ENCODE results near the gene INO80B.

DNA sequence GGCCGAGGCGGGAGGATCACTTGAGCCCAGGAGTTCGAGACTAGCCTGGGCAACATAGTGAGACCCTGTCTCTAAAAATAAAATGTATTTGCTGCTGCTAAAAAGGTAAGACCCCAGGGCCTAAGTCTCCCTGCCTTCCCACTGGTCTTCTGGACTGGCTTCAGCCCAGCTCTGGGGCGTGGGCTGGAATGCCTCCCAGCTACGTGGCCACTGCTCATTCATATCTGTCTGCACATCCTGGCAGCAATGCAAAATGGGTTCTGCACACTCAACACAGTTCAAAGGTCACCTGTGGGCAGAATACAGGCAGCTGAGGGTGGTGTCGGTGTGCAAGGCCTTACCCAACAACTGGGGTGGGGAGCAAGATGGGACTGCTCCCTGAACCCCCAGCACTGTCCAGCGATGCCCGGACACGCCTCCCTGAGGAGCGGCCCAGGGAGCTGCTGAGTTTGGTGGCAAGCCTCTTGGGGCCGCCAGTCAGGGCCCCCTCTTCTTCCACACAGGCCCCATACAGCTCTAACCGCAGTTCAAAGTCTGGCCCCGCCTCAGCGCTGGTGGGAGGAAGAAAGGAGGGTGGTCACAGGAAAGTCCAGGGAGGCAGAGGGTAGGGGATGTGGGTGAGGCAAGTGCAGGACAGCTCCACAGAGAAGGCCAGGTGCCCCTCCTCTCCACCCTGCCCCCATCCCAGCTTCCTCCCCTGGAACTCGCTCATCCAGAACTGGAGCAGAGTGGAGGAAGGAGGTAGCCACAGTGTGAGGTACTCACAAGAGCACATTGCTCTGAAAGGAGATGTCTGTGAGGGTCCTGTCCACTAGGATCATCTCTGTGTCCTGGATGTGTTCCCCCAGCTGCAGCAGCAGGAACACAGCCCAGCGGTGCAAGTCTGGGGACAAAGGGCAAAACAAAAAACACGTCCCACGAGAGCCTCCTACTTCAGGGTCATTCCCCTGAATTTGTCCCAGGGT lies 25.1 kb upstream of the INO80B start:
- TF ChIP-seq POLR2AphosphoS5 (IDR thresholded peaks at IDR 0.05; ENCODE audit: low read depth, low read length) (no peak), POLR2A (IDR thresholded peaks at IDR 0.05; ENCODE audit: low read depth, low read length) (no peak), TAF1 (IDR thresholded peaks at IDR 0.05; ENCODE audit: borderline replicate concordance, low read depth, low read length) (no peak)

Measured in GM12892 (cell line).